GDM1 (cell line): ENCODE results near the gene RPTOR.

Experiments used
- DNase-seq: peaks from one replicate; lab custom pipeline; 2025; lab: John Stamatoyannopoulos, UW

The RPTOR gene

DNA sequence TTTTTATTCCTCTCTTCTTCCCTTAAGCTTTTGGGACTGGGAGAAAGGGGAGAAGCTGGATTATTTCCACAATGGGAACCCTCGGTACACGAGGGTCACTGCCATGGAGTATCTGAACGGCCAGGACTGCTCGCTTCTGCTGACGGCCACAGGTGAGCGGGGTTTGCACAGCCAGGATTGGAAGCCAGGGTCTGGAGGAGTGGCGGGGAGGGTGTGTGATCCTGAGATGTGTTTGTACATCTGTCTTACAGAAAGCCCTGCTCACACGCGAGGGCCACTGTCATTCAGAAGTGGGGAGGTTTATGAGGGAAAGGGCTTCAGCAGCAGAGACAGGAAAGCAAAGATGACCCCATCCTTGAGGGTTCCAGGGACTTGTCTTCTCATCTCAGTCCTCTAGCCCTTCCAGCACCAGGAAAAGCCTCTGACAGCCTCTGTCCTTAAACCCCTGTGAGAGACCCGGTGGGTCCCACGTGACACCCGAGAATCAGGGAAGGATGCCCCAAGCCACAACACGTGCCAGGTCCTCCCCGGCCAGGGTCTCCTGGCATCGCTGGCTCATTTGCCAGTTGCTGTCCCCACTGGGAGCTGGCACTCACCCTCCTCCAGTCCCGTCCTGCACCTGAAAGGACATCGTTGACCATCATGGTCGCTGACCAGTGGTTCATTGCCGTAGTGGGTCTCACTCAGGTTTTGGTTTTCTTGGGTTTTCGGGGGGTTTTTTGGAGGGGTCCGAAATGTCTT is 402.7 kb downstream of the RPTOR start:
- no peak for DNase-seq

DNA sequence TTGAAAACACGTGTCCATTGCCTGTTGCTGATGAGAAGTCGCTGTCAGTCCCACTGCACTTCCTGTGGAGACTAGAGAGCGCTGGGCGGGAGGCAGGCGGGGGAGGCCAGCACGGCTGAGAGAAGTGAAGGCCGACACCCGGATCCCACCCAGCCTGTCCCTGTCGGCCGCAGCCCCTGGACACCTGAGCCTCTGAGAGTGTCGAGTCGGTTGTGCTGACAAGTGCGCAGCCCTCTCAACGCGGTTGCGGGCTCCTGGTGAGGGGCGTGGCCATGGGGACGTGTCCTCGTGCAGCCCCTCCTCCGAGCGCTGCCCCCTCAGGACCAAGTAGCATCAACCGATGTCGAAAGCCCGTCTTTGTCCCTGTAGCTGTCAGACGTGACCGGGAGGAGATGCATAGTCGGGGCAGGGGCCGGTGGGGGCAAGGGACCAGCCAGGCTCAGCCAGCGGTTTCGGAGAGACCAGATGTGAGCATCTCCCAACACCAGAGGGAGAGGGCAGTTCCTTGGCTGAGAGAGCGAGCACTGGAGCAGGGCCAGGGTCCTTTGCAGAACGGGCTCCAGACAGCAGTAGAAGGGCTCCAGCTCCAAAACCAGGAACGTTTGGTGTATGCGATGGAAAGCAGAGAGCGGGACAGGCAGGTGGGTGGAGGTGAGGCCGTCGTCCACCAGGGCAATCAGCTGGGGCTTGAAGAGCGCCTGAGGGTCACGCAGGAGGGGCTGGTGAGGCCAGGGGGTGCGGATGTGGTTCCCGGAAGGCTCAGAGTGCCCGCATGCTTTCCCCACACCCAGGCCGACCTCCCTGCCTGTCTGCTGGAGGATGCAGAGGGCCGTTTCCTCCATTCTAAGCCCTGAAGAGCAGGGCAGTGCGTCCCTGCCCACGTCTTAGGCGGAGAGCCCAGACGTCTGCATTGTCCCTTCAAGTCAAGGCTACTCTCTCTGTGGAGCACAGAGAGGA is 403.7 kb downstream of the RPTOR start:
- no peak for DNase-seq

DNA sequence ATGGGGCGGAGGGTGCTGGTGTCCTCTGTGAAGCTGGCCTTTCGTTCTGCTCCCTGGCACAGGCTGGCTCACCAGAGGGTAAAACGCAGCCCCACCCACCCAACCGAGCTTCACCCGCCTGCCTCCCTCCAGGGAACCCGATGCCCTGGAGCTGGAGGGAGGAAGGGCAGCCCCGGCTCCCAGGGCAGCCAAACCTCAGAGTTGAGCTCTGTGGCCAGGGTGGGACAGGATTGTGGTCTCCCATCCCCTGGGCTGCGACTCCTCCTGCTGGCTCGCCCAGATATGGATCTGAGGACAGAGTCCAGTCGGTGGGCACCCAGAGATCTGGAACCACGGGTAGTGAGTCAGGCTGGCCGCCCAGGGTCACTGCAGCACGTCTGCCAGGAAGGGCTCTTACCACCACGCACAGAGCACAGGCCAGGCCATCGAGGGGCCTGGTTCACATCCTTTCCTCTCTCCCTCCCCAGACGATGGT is 404.4 kb downstream of the RPTOR start:
- no peak for DNase-seq

DNA sequence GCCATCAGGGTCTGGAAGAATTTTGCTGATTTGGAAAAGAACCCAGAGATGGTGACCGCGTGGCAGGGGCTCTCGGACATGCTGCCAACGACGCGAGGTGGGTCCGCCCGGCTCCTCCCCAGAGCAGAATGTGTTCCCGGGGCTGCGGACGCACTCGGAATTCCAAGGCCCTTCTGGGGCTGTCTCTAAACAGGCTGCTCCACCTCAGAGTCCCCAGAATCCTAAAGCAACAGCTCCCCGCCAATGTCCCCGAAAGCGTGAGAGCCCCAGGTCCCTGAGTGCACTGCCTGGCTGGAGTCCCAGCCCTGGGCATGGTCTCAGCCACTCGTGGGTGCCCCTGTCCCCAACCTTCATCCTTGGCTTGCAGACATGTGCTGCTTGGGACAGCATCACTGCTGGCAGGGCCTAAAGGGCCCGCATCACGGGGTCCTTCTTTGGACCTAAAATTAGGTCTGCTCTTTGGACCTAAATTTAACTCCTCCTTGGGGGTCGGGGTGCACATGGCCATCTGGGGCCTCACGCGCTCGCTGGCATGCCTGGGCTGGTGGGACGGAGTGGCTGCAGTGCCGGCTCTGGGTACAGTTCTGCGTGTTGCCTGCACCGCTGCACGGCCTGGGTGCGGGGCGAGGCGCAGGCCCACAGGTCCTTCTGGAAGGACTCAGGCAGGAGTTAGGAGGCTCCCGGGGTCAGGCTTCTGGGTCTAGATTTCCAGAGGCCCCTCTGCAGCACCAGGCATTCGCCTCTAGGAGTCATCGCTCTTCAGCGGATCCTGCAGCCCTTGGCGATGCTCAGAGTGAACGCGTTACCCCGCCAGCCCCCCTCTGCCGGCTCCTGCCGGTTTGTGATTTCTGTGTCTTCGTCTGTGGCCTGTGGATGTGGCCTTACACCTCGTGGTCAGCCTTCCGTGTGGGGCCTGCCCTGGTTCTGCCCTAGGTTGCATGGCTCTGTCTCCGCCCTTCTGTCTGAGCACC is 405.1 kb downstream of the RPTOR start:
- DNase-seq: no peak

DNA sequence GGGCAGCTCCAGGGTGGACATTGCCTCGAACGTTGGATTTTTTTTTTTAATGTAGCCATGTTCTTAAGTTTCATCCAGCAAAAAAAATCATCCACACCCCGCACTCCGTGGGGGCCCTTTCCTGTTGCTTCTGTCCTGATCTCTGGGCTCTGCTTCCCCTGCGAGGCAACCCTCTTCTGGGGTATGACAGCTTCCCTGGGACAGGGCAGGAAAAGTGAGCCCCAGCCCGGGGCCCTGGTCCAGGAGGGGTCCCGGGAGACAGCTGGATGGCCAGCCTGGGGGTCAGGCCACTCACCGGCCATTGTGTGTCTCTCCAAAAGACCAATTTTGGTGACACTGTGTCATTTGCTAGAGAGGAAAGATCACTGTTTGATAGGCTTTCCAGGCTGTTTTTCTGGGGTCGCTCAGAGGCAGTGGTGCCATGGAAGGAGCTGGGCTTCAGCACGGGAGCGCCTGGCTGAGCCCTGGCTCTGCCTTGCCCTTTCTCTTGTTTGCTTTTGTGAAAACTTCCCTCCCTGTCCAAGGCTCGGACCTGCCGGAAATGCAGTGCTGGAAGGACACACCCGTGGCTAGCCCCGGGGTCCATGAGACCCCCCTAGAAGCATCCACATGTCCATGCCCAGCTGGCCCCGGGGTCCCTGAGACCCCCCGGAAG is 406.0 kb downstream of the RPTOR start:
- DNase-seq: no peak

DNA sequence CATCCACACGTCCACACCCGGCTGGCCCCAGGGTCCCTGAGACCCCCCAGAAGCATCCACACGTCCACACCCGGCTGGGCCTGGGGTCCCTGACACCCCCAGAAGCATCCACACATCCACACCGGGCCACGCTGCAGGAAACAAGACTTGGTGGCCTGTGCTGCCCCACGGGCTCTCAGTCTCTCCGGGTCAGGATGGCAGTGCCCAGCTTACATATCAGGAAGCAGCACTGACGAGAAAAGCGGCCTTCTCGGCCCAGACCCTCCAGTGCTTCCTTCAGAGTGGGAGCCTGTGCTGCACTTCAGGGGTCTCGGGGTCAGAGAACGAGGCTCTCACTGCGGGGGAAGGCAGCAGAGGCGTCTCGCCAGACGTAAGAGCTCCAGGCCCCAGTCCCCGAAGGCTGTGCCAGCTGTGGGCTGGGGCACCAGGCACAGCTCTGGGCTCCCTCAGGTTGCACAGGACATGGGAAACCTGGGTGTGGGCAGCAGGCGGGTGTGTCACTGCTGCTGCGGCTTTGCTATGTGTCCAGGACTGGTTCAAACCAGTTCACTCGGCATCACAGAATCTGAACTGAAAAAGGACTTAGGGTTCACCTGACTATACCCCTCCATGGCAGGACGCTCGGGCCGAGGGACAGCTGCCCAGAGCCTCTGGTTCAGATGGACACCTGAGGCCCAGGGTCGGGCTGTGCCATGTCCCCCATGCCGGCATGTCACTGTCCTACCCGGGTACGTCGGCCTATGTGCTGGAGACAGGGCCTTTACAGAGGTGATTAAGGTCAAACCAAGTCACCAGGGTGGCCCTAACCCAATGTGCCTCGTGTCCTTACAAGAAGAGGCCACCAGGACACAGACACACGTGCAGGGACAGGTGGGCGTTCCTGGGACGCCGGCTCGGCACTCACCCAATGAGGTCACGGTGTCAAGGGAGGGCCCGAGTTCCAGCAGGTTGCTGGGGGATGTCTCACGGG is 406.8 kb downstream of the RPTOR start:
- DNase-seq: no peak

DNA sequence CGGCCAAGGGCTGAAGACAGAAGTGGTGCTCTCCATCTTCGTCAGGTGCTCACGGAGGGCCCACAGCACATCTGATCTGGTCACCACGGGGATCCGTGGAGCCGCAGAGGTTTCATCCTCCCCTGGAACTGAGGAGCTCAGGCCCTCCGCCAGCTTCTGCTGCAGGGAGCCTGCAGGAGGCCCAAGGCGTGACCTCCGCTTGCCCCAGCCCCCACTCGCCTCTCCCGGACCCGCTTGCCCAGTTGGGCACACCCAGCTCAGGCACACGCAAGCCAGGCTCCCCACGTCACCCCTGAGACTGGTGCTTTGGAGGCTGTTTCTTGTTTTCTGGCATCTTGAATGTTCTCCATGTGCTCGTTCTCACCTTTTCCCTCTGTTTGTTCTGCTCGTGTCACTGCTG is 407.7 kb downstream of the RPTOR start:
- no peak for DNase-seq

DNA sequence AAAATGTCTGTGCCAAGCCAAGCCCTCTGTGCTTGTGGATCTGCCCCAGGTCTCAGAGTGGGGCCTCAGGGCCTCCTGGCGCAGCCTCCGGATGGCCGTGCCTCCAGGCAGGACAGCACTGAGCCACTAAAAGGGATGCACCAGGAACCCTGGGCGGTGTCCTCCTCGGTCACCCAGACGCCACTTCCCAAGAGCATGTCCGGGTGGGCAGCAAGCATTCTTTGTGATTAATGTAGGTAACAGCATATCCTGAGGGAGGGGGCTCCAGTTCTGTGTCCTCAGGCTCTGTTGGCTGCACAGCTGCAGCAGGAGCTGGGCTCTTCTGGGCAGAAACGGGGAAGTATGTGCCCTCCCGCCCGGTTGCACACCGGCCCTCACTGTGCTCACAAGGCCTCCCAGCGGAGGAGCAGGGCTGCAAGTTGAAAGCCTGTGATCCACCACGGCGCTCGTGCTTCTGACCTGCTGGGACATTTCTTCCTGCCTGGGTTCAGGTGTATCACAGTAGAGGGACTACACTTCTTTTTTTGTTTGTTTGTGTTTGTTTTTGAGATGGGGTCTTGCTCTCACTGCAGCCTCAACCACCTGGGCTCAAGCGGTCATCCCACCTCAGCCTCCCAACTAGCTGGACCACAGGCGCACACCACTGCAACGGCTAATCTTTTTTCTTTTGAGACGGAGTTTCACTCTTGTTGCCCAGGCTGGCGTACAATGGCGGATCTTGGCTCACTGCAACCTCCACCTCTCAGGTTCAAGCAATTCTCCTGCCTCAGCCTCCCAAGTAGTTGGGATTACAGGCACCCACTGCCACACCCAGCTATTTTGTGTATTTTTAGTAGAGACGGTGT is 409.1 kb downstream of the RPTOR start:
- DNase-seq: no peak

DNA sequence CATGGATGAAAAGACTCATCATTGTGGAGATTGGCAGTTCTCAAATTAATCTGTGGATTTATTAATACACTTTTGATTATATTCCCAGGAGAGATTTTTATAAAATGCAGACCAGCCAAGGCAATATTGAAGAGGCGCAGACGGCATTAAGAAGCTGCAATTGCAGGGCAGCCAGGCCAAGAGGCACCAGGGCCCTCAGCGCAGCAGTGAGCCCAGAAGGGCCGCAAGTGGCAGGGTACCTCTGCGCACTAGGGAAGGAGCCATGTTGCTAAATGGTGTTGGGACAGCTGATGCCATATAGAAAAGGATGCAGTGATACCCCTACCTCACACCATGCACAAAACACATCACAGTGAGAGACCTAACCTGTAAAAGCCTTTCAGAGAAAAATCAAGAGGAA is 410.4 kb downstream of the RPTOR start:
- DNase-seq: no peak

DNA sequence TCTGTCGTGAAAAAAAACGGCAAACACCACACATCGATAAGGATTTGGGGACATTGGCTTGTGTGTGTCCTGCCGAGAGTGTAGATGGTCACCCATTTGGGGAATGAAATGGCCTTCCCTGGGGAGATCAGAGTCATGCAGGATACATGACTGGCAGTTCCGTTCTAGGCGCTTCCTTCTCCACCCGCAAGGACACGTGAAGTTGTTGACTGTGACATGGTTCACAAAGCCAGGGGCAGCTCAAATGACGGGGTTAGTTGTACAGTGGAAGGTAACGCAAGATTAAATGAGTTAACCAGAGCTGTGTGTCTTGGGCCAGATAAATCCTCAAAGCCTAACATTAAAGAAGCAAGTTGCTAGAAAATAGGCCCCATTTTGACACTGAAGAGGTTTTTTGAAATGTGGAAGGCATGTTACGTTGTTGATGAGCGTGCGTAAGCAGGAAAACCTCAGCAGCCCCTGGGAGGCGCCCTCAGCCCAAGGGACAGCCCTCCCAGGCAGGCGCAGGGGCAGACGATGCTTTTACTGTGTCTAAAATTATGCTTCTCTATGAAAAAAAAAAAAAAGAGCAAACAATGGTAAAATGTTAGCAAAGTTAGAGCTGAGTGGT is 411.1 kb downstream of the RPTOR start:
- DNase-seq: no peak

DNA sequence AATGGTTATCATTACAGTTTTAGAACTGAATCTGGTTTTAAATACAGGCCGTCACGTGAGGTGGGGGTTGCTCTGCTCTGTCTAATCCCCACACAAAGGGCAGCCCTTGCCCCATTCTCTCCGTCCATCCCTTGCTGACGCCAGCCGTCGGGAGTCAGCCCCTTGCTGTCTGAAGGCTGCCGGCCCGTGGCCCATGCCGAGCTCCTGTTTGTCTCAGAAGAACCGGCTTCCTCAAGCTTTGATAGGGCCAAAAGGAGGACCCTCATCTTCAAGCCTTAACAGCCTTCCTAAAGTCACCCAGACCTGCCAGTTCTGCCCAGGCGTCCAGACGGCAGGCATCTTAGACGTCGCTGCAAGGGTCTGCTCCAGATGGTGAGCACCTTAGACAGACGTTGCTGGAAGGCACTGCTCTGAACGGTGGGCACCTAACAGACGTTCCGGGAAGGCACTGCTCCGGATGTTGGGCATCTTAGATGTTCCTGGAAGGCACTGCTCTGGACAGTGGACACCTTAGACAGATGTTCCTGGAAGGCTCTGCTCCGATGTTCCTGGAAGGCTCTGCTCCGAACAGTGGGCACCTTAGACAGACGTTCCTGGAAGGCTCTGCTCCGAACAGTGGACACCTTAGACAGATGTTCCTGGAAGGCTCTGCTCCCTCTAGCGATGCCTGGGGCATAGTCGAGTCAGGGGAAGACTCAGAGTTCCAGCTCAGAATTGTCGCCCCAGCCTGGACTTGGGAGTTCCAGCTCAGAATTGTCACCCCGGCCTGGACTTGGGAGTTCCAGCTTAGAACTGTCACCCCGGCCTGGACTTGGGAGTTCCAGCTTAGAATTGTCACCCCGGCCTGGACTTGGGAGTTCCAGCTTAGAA is 411.9 kb downstream of the RPTOR start:
- DNase-seq: no peak

DNA sequence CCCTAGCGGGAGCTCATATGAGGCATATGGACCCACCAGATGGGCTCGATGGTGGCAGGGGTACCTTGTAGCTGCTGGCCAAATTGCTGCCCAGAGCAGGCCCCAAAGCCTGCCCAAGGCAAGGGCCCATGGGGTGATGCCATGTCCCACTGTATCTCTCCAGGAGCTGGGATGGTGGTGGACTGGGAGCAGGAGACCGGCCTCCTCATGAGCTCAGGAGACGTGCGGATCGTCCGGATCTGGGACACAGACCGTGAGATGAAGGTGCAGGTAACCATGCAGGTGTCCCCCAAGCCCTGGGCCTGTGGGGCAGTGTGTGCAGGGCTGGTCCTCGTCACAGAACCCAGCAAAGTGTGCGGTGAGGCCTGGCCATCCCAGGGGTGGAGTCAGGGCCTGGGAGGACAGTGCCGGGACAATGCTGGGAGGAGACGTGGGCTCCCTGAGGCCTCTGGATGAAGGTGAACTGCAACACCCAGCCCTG is 412.9 kb downstream of the RPTOR start:
- no peak for DNase-seq

DNA sequence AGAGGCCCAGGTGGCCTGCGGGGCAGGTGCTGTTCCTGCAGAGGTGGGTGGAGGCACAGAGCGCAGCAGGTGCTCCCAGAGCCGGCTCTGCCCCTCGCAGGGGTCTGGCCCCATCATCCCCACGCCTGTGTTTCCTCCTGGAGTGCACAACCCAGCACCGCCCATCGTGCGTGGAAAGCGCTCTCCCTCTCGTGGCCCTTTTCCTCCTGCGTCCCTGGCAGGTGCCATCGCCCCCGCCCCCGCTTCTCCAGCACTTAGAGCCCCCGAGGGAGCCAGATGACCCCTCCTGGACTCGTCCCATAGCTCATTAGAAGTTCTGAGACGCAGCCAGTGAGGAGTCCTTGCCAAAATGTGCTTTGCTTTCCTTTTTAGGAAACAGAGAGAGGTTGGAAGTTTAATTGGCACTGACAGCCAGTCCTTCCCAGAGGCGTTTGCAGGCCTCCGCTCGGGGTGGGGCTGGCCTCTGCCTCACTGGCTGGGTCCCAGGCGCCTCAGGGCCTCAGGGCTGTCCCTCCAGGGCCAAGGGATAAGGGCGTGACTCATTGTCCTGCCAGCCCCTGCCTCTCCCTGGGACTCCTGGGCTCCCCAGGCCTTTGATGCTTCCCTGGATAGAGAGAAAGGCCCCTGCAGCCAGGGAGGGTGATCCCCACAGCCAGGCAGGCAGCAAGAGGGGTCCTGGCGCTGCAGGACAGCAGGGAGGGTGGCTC is 414.8 kb downstream of the RPTOR start:
- no peak for DNase-seq

DNA sequence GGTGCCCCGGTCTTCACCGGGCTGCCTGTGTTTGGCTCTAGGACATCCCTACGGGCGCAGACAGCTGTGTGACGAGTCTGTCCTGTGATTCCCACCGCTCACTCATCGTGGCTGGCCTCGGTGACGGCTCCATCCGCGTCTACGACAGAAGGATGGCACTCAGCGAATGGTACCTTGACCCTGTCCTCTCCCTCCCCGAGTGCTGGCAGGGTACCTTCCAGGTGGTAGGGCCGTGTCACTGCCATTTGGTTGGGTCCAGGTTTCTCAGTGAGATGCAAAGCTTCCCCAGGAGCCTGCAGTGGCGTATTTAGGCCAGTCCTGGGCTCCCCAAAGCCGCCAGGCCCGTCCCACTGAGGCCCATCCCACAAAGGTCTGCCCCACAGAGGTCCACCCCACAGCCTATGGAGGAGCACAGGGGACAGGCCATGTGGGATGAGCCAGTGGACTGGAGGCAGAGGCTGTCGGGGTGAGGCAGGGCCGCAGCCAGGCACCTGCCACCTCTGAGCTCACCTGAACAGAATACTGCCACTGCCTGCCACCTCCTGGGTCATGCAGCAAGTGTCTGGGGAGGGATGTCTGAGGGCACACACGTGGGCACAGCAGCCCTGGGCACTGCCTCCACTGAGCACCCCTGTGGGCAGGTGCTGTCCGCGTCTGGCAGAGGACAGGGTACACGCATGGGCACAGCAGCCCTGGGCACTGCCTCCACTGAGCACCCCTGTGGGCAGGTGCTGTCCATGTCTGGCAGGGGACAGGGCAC is 415.6 kb downstream of the RPTOR start:
- no peak for DNase-seq

DNA sequence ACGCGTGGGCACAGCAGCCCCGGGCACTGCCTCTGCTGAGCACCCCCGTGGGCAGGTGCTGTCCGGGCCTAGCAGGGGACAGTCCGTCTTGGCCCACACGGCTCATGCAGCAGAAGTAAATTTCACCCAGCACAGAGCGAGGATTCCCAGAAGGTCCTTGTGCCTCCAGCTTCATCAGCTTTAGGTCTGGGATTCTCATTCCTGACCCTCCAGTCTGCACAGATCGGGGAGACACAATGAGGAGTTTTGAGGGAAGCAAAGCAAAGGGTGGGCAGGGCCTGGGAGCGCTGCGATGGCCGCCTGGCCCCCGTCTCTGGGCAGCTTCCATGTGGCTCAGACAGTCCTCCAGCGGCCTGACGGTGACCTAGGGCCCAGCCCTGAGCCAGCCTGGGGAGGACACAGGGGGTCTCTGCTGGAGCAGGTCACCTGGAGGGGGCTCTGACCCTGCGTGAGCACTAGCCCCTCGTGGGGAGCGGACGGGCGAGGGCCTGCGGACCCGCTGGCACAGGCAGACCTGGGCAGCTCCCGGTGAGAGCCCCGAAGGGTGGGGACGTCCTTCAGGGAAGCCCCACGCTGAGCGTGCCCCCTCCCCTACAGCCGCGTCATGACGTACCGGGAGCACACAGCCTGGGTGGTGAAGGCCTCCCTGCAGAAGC is 416.3 kb downstream of the RPTOR start:
- no peak for DNase-seq
